GM18519 (cell line): ENCODE data around the gene SEL1L.
"Not testable (repeated sequence)": the region's sequence is repeated elsewhere in the genome, so short reads cannot be mapped to it uniquely, and the experiment has no call there.

Experiments used
- ATAC-seq: cut with Tn5 transposase; IDR thresholded peaks from one replicate; pipeline ENCODE4 v1.9.1; 2021; ENCODE audit warnings: mild to moderate bottlenecking, moderate library complexity; ENCODE audit not compliant: unreplicated experiment, low FRiP score

SEL1L gene

GRCh38 chr14:81533536-81534343, at the start of gene SEL1L:
TSS of gene SEL1L (minus strand) at chr14:81533853. CDS start at chr14:81533744, 109 bp downstream.
- peak; percentile 93 for ATAC-seq

- no peak for ATAC-seq
Measured at GRCh38 chr14:81582420-81582819, 48.8 kb upstream of the SEL1L start.

GRCh38 chr14:81579115-81579514, 45.5 kb upstream of the SEL1L start:
- no peak for ATAC-seq

GRCh38 chr14:81571437-81571836, 37.8 kb upstream of the SEL1L start:
- ATAC-seq: no peak

GRCh38 chr14:81567302-81567701, 33.6 kb upstream of the SEL1L start:
- no peak for ATAC-seq

- peak; percentile 84 for ATAC-seq
Measured at GRCh38 chr14:81565441-81566290, 32.0 kb upstream of the SEL1L start.

GRCh38 chr14:81562818-81563217, 29.2 kb upstream of the SEL1L start:
- no peak for ATAC-seq

- ATAC-seq: no peak
Measured at GRCh38 chr14:81561084-81561775, 27.6 kb upstream of the SEL1L start.

GRCh38 chr14:81559385-81559784, 25.7 kb upstream of the SEL1L start:
- ATAC-seq: no peak

GRCh38 chr14:81557146-81557545, 23.5 kb upstream of the SEL1L start:
- ATAC-seq: no peak

GRCh38 chr14:81555684-81556083, 22.0 kb upstream of the SEL1L start:
- ATAC-seq: no peak

- no peak for ATAC-seq
Measured at GRCh38 chr14:81555051-81555450, 21.4 kb upstream of the SEL1L start.

- ATAC-seq: no peak
Measured at GRCh38 chr14:81551471-81551870, 17.8 kb upstream of the SEL1L start.

- ATAC-seq: peak; percentile 95
Measured at GRCh38 chr14:81550001-81550637, 16.5 kb upstream of the SEL1L start.

GRCh38 chr14:81541206-81541605, 7.6 kb upstream of the SEL1L start:
- ATAC-seq: not testable (repeated sequence)

- ATAC-seq: no peak
Measured at GRCh38 chr14:81537193-81537592, 3.5 kb upstream of the SEL1L start.

- ATAC-seq: no peak
Measured at GRCh38 chr14:81536241-81536771, 2.7 kb upstream of the SEL1L start.

GRCh38 chr14:81535396-81536164, 1.9 kb upstream of the SEL1L start:
- ATAC-seq: peak; percentile 15

- ATAC-seq: no peak
Measured at GRCh38 chr14:81534510-81535074, 939 bp upstream of the SEL1L start.
